GM19035 (cell line): ENCODE results near the gene LENEP.

Experiments used
- ATAC-seq: cut with Tn5 transposase; IDR thresholded peaks from one replicate; pipeline ENCODE4 v1.9.1; 2021; ENCODE audit not compliant: unreplicated experiment

The LENEP gene

GRCh38 chr1:154993572-154994268, at the start of gene LENEP:
Gene LENEP, plus strand, starts transcription at chr1:154993586. Its CDS starts 22 bp downstream, at chr1:154993608.
- ATAC-seq, result no peak

DNA sequence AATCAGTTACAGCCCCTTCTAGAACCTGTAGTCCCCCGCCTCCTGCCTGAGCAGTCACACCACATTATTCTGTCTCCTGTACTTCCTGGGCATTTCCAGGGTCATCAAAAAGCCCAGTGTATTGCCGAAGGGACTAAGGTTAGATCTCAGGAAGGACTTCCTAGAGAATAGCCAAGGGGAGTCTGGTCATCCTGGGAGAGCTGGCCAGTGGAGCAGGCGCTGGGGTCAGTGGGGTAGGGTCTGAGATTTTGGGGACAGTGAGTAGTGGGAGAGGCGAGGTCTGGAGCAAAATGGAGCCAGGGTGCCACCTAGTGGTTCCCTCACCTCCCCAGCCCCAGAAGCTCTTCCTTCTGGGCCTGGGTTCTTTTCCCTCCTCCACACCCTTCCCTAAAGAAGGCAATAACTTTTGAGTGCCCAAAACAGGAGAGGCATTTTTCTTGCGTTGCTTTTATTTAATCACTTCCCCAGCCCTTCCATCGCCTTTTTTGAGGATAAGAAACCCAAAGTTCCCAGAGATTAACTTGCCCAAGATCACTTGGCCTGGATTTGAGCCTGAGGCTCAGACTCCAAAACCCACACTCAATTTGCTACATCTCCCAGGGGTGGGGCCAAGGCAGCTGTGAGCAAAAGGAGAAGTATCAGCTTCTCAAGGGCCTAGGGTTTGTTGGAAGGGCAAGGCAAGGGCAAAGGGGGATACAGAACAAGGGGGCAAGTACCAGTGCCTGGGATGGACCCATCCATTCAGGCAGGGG, 49.6 kb upstream of the LENEP start:
- no peak for ATAC-seq

DNA sequence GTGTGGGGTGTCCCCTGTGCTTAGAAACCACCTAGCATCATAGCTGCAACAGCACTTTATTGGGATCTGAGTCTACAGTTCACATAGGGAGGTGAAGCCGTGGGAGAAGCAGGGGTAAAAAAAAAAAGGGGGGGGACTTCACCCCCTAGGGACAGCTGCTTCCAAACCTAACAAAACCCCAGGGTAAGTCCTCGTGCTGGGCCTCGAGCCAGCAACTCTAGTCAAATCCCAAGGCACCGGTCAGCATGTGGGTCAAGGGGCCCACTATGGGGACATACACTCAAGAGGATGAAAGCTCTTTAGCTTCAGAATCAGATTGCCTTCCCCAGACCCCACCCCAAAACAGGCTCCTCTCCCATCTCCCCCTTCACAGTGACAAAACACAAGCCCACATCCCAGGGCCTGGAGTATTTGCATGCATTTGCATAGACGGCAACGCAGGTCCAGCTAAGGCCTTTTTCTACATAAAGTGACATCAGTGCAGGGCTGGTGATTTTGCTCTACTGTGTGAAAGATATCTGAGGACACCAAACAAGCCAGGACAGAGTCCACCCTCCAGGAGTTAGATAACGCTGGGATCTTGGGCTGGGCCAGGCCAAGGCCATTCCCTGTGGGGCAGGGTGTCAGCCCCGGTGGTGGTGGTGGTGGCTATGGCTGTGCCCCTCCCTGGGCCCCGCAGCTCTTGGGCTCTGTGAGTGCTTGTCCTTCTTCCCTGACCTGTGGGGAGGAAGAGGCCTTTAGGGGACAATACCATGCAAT, 48.8 kb upstream of the LENEP start:
- no peak for ATAC-seq

DNA sequence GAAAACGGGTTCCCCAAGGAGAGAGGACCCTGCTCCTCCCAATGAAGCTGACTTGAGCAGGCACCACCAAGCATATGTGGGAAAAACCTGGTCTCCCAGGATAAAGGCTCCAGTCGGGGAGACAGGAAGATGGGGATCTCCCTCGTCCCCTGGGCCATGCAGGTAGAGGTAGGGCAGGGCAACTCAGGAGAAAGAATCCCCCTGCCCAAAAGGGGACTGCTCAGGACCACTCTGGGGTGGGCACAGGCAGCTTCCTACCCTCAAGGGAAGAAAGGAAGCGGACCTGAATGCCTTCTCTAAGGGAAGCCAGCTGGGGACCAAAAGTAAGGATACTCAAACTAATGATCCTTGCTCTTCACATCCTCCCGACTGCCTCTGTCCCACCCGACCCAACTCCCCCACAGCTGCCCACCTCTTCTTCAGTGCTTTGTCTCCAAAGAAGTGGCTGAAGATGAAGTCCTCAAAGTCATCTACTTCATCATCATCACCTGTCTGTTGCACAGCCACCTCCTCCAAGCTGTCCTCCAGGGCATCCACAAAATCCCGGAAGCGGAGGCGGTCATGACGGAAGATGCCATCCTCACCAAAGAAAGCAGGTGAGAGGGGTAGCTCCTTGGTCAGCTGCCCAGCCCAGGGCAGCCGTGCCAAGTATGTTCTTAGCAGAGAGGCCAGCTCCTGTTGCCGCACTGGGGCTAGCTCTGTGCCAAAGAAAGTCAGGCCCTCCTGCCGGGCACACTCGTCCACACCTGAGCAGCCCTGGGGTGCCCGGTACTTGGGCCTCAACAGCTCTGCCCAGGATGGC, 48.0 kb upstream of the LENEP start:
- no peak for ATAC-seq

DNA sequence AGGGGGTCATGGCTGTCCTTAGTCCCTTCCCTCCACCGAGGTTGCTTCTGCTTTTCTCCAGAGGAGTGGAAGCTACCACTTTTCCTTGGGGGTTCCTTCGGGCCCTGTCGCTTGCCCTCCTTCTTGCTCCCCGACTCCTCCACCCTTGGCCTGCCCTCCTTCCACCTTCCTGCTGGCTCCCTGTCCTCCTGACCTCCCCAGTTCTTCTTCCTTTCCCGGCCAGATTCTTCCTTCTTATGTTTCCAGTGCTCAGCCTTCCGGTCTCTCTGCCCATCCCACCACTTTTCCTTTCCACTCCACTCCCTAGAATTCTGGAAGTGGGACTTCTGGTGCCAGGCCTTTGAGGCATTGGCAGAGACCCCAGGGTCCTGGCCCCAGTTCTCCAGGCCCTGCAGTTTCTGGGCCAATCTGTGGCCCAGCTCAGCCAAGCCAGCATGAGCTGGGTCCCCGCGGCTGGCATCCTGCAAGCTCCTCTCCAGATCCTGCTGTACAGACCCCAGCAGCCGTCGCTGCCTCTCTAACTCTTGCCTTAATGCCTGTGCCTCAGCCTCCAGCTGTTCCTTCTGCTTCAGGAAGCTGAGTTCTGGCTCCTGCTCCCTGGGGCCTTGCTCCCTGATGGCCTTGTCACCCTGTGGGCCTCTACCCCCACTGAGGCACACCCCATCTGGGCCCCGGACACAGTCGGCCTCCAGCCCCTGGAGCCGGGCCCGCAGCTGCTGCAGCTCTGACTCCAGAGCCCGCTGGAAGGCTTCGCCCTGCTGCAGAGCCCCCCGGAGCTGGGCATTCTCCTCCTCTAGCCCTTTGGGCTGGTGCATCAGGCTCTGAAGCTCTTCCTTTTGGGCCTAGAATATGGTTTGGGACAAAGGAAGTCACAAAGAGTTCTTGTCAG, 47.2 kb upstream of the LENEP start:
- ATAC-seq, result no peak

- no peak for ATAC-seq
Measured at GRCh38 chr1:154948079-154948478, 45.3 kb upstream of the LENEP start.

- ATAC-seq, result no peak
Measured at GRCh38 chr1:154951901-154952657, 41.3 kb upstream of the LENEP start.

DNA sequence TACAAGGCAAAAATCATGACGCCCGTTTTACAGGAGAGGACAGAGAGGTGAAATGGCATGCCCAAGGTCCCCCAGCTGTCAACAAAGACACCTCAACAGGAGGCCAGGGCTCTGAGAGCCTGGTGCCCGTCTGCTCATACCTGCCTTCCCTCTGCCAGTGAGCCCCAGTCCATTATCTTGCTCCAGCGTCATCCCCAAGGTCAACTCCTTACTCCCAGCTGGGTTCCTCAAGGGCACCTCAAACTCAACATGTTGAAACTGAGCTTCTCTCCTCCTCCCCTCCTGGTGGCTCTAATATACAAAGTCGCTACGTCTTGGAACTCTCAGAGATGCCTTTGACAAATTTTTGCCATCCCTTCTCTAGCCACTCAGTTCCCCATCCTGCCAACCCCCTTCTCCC, 40.7 kb upstream of the LENEP start:
- no peak for ATAC-seq

GRCh38 chr1:154953611-154954038, 39.8 kb upstream of the LENEP start:
- no peak for ATAC-seq

DNA sequence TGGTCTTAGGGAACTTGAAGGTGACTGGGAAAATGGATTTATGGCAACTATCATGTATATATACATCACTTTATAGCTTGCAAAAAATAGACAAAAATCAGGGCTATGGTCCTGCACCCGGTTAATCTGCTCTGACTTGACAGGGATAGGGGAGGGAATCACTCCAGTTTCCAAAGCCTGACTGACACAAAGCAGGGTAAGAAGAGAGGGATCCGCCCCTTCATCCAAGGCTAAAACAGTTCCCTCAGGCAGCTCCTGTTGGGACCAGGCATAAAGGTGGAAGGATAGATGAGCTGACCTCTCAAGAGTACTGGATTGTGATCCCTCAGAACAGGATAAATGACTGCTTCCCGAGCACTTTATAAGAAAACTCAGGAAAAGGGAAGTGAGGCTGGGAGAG, 38.8 kb upstream of the LENEP start:
- no peak for ATAC-seq

GRCh38 chr1:154955039-154955717, 38.2 kb upstream of the LENEP start:
- ATAC-seq, result peak; percentile 50

DNA sequence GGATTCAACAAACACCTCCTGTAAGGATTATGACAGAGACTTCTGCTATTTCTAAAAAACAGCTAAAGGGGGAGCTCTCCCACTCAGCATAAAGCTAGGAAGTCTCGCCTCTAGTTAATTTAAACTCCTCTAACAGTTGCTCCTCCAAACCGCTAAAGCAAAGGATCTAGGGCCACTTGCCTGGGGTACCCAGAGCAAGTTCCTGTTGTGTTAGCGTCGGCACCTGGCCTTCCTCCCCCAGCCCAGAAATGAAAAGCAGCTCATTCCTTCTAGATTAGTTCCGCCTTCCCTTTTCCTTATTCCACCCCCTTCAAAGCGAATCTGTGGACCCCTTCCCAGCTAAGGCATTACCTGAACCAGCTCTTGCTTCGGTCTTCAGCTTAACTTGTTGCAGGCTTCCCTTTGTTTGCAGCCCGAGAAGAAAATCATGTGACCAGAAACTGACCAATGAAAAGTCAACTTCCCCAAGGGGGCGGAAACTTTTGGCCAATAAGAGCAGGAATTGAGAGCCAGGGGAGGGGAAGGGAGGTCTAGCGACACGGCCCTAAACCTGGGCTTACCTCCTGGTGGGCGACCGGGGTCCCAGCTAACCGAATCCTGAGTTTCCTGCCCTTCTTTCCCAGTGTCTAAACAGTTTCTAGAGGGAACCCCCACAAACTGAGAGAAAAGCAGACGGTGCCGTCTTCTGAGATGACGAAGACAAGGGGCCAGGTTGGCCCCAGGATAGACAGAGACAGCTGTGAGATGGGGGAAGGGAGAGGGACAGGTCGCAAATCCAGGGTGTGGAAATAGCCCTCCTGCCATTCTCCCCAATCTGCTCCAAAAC, 37.5 kb upstream of the LENEP start, which contains the start of gene PBXIP1:
Gene PBXIP1 (minus strand): TSS at position 382 of the 826 bp plus-strand sequence. CDS start 2,378 bp downstream, outside the sequence.
- peak; percentile 70 for ATAC-seq

GRCh38 chr1:154956544-154956941, 36.8 kb upstream of the LENEP start:
- no peak for ATAC-seq

DNA sequence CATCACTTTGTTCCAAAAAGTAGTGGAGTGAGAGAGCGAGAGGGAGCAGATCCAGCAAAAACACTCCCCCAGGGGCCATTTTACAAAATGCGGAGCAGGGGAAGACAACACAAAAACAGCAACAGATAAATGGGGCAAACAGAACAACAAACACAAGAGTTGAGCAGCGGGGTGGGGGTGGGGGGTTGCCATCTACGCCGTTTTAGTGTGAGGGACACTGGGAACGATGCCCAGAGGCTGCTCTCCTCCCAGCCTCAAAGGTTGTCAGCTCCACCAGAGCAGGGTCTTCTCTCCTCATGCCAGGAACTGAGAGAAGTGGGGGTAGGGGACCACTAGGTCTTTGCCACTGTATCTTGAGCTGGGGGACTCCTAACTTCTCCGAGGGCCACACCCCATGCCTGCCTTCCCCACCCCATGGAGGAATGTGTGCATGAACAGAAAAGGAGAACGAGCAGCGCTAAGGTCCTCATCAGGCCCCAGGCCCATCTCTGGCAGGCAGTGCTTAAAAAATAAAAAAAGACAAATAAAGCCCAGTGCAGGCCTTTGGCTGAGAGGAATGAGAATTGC, 36.2 kb upstream of the LENEP start:
- ATAC-seq, result no peak

DNA sequence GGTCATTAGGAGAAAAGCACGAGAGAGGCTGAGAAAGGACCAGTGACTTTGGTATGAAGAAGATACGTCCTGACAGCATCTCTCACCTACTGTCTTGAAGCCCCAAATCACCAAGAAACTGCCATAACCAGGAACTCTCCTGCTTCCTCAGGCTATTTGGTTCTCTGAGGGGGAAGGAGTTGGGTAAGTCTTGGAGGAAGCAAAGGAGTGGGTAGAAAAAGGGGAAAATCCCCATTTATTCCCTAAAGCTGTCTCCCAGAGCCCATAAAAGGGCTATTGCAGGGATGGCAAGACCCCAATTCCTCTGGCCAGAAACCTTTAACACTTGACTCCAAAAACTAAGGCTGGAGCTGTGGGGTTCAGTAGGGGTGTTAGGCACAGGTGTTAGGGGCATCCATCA, 35.4 kb upstream of the LENEP start:
- ATAC-seq, result no peak

DNA sequence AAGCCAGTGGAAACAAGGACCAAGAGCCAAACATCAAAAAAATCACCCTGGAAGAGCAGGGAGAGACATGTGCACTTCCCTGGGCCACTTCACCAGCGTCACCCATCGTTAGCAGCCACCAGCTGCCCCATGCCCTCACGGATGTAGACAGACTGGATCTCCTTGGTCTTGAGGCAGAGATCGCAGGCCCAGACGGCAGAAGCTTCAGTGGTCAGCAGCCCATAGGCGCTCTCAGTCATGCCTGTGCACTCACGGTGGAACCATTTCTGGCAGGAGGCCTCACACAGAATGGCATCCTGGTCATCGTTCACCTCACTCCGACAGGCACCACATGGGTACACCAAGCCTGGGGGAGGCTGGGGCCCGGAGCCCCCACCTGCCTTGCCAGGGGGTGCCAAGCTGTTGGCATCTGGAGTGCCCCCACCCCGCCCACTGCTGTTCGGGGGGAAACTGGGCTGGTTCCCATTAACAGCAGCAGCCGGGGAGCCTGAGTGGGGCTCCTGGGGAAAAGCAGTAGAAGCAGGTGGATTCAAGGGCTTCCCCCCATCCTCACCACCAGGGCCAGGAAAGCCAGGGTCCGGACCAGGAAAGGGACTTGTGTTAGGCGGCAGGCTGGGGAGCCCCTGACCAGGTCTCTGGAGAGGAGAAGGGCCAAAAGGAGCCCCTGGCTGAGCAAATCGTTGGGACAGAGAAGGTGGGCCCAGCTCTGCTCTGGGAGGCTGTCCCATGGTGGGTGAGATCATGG, 34.5 kb upstream of the LENEP start:
- no peak for ATAC-seq

DNA sequence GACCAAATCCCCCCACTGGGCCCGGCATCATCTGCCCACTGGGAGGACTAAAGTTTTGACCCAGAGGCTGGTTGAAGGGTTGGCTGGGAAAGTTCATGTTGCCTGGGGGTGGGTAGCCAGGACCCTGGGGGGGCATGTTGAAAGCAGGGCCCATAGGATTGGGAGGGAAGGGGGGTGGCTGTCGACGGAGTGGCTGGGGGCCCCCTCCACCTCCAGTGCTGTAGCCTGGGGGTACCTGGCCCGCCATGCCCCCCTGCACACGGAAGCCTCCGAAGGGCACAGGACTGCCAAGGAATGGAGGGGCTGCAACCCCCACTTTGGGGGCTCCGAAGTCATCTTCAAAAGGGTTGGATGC, 34.0 kb upstream of the LENEP start:
- ATAC-seq, result no peak
